GM19467 (cell line): Measurements from ENCODE around the gene OR2D2.
"Not testable (repeated sequence)": the region's sequence is repeated elsewhere in the genome, so short reads cannot be mapped to it uniquely, and the experiment has no call there.

ENCODE experiments used
- ATAC-seq: cut with Tn5 transposase; IDR thresholded peaks from one replicate; pipeline ENCODE4 v1.9.1; 2021; ENCODE audit warnings: mild to moderate bottlenecking, moderate library complexity; ENCODE audit not compliant: unreplicated experiment

OR2D2 gene

GRCh38 chr11:6892400-6892799 lies at the start of gene OR2D2:
Gene OR2D2 (minus strand): TSS chr11:6892500. CDS start chr11:6892500, 0 bp downstream.
- ATAC-seq = no peak

DNA sequence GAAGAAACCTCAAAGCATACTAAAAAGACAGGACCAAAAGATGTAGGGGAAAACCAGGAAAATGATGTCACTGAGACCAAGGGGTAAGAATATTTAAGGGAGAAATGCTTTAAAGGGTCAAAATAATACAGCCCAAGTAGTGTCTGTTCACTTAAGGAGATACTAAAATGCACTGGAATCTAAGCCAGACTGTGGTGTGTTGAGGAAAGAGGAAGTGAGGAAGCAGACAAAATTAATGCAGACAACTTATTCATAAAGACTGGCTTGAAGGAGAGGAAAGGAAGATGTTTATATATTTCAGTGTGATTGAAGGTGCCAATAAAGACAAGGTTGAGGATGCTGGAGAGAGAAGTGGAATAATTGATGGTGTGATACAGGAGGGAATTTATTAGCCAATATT lies 49.7 kb upstream of the OR2D2 start:
- no peak for ATAC-seq

DNA sequence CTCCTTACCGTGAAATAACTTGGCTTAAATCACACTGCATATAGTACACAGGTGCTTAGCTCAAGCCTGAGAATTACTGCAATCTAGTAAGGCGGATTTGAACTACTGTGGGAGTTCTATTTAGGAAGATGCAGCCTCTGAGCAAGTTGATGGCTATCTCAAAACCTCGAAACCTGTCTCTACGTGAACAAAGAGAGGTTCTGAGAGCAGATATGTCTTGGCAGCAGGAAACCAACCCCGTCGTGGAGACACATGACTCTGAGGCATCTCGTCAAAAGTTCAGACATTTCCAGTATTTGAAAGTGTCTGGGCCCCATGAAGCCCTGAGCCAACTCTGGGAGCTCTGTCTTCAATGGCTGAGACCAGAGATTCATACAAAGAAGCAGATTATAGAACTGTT lies 39.8 kb upstream of the OR2D2 start:
- ATAC-seq = no peak

GRCh38 chr11:6931146-6931713 lies 38.9 kb upstream of the OR2D2 start:
- no peak for ATAC-seq

DNA sequence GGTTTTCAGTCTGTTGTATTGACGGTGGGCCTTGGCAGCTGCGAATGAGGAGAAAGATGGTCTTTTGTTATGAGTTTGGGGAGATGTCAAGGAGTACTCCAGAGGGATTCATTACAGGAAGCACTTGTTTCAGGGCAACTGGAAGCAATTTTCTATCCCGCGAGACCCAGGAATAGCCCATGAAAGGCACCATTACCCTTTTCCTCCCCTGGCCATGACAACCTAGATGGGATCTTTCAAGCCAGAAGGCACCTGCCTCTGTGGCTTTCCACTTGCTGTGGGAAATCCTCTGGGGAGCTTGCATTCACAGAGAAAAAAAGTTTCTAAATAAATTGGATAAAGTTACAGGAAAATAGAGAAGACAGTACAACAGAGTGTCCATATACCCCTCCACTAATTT lies 36.6 kb upstream of the OR2D2 start:
- ATAC-seq = no peak

DNA sequence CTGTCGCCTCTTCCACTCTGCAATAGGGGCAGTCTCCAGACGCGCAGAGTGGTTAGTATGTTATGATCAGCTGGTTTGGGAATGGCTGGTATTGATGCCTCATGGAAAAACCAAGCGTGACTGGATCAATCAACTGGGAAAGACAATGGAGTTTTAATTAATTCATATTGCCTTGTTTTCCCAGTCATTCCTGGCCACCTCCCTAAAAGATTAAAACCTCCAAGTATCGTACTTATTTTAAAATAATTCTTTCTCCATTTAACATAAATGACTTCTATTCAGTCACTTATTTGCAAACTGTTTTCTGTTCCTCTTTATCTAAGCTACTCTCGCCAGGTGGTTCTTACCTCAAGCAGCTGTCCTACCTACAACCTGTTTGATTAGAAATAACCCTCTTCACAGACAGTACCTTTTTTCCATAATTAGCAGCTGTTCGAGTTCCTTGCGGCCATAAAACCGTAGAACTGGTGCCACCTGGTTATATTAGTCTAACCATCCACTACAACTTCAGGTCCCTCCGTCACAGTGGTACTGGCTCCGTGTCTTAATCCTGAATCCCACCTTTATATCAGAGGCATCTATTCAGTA lies 34.8 kb upstream of the OR2D2 start:
- ATAC-seq = peak; percentile 64

- peak; percentile 75 for ATAC-seq
Measured at GRCh38 chr11:6926208-6927029, 34.1 kb upstream of the OR2D2 start, which contains the start of gene ZNF215. Gene ZNF215 (plus strand): TSS chr11:6926426. CDS start chr11:6932273, 5,847 bp downstream.

- peak; percentile 2 for ATAC-seq
Measured at GRCh38 chr11:6925636-6926207, 33.4 kb upstream of the OR2D2 start.

DNA sequence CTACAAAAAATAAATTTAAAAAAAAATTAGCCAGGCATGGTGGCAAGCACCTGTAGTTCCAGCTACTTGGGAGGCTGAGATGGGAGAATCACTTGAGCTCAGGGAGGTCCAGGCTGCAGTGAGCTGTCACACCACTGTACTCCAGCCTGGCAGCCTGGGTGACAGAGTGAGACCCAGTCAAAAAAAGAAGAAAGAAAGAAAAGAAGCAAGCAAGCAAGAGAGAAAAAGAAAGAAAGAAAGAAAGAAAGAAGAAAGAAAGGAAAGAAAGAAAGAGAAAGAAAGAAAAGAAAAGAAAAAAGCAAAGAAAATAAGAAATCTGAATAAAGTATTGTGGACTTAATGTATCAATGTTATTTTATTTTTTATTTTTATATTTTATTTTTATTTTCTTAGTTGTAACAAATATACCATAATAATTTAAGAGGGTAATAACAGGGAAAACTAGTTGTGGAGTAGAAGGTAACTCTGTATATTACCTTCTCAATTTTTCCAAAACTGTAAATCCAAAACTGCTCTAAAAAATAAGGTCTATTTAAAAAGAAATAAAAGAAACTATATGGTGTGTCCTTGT lies 32.8 kb upstream of the OR2D2 start:
- ATAC-seq = no peak

DNA sequence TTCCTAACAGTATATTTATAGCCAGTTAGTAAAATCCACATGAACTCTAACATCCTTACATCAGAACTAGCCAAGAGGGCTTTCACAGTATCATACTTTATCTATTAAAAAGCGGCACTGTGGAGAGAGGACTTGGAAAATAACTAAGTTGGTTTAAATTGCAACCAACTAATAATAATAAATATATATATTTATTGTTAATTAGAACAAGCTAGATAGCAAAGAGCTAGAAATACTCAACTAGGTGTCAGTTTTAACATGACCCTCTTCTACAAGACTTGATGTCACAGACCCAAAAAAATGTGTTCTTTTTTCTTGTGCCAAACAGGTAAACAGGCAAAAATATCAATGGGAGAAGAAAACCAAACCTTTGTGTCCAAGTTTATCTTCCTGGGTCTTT lies 28.4 kb upstream of the OR2D2 start, which contains the start of gene OR2D3:
OR2D3 (plus strand) TSS at position 301 of the 400 bp plus-strand sequence; CDS start at position 301, 0 bp downstream.
- ATAC-seq = no peak

GRCh38 chr11:6919698-6920097 lies 27.4 kb upstream of the OR2D2 start:
- ATAC-seq = no peak

DNA sequence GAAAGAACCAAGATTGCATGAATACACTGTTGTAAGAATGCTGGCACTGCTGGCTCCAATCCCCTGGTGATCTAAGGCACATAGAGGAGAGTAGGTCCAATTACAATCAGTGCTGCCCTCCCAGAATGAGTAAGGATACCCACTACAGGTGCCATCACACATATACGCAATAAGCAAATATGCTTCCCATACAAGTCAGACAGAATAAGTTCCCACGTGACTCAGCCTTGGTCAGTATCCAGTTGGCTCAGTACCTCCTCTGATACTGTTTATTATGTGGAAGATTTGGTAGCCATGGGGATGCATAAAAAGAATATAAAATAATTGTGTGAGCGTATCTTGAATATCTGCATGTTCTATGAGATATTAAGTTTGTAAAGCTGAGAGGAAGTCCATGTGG lies 19.6 kb upstream of the OR2D2 start:
- ATAC-seq = no peak

DNA sequence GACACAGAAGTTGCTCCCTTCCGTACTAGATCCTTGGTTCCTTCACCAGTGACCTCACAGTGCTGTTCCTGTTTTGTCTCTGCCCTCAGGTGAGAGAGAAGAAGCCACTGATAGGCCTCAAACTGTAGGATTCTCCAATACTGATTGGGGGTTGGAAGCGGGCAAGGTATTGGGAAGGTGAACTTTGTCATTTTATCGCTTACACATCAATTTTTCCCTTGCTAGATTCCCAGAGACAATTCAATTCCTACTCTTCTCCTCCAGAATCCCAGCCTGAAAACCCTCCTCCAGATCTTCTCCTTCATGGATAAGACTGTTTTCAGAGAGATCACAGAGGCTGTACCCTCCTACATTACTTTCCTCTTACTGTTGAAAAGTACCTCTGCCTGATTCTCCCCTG lies 19.1 kb upstream of the OR2D2 start:
- no peak for ATAC-seq

- ATAC-seq = not testable (repeated sequence)
Measured at GRCh38 chr11:6904804-6905203, 12.5 kb upstream of the OR2D2 start.

DNA sequence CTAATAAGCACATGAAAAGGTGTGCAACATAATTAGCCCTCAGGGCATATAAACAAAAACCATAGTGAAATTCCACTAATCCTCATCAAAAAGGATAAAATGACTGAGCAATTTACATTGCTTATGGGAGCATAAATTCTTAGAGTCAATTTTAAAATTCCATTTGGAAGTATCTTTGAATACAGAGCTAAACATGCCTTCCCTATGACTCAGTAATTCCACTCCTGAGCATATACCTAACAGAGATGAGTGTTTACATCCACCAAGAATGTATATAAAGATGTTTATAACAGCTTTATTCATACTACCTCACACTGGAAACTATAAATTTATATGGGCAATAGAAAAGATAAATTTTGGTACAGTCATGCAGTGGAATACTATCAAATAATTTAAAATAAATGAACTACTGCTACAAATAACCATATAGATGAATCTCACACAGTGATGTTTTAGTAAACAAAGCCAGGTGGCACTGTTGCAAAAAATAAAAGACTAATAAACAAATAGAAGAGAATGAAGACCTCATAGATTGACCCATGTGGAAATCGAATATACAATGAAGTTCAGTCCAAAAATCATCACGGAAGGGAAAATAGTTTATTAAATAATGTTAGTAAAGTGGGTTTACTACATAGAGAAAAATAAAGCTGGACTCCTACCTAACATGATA lies 8.2 kb upstream of the OR2D2 start:
- no peak for ATAC-seq

GRCh38 chr11:6898911-6899310 lies 6.6 kb upstream of the OR2D2 start:
- ATAC-seq = no peak

GRCh38 chr11:6895010-6895409 lies 2.7 kb upstream of the OR2D2 start:
- ATAC-seq = peak; percentile 88

DNA sequence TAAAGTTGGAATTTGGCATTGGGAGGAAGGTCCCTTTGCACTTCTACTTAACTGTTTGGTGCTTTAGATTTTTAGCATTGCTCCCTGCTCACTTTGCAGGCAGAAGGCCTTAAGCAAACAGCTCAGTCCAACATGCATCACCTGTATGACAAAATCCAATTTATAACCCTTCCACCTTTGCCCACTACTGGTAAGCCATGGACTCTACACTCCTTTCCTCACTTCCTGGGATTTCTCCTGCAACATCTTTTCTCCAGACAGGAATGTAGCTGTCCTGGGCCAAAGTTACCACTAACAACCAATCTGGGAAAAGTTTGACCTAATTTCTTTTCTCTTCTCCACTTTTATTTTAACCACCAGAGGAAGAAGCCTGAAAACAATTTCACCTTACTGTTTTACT lies 1.8 kb upstream of the OR2D2 start:
- no peak for ATAC-seq

- ATAC-seq = no peak
Measured at GRCh38 chr11:6889835-6890234, 2.5 kb downstream of the OR2D2 start.

GRCh38 chr11:6888830-6889229 lies 3.5 kb downstream of the OR2D2 start:
- ATAC-seq = no peak

DNA sequence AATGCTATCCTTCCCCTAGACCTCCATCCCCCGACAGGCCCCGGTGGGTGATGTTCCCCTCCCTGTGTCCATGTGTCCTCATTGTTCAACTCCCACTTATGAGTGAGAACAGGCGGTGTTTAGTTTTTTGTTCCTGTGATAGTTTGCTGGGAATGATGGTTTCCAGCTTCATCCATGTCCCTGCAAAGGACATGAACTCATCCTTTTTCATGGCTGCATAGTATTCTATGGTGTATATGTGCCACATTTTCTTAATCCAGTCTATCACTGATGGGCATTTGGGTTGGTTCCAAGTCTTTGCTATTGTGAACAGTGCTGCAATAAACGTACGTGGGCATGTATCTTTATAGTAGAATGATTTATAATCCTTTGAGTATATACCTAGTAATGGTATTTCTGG lies 4.6 kb downstream of the OR2D2 start:
- ATAC-seq = not testable (repeated sequence)
